Measurements from ENCODE around the gene CLCA2. TPM values are rescaled to one million over a fixed set of nuclear protein-coding genes. Genes with fewer than 3 reads are reported as not detected.
A peak's percentile ranks its signal among the peaks of the same experiment; 100 is the strongest.

CLCA2 gene
- polyA plus RNA-seq, 1 experiment = 0.42 TPM

DNA sequence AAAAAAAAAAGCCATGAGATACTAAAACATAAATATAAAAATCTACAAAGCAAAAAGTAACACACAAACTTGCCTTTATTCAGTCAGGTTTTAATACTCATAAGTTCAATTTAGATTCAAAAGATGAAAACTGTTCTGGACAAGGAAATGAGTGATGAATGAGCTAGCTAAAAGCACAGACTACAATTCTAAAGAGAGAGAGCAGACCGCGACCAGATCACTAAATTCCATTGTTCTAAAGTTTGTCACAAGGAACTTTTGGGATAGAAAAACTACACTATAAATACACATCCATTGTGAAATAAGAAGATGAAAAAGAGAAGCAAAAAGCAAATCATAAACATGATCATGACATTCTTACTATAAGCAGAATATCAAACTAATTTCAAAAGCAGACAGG, 29.6 kb upstream of the CLCA2 start:
- DNase-seq (ENCODE audit: low read depth) = no peak

DNA sequence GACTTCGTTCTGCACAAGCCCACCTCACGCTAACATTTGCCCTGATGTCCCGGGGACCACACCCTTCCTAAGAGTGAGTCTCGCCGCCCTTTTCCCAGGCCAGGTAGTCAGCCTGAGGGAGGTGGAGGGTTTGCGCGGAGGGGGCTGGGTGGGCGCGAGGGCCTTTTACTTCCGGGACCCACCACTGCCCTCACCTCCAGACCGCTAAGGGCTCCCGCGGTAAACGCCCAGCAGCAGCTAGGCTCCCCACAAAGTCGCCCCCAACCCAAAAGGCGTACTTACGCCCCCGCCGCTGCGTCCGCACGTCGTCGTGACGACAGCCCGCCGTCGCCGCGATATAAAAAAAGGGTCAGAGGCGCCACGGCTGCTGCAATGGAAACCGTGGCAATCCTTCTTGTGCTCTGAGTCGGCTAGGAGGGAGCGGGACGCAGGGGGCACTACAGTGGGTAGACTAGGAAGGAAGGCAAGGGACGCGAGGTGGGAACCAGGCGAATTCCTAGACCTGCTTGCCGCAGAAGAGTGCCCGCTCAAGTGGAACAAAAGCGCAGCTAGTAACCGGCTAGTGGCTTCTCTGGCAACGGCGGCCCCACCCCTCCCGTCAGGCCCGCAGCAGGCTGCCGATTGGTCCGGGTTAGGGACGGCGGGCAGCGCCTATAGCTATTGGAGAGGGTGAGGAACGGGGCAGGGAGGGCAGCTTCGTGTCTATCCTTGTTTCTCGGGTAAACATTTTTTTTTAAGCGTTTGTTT, 28.0 kb upstream of the CLCA2 start, which contains the start of gene ODF2L:
ODF2L (minus strand) TSS at position 573 of the 747 bp plus-strand sequence. CDS start 9,296 bp downstream, outside the sequence.
- ChIA-PET POLR2A (interaction anchor here (0.5 kb wide), 1 partner anchor 1075 kb away, joined by 3 read pairs; no protein-coding TSS in a partner anchor), CTCF (interaction anchor here (0.9 to 1.4 kb wide), 4 partner anchors 11 to 933 kb away, joined by 3 to 4 read pairs (median 4); no protein-coding TSS in a partner anchor)
- H3K4me3 ChIP-seq (ENCODE audit: low read depth, low read length) = peak within 1 kb of the TSS; percentile 97
- no peaks in the 10 kb centered on the region for H3K36me3 ChIP-seq (ENCODE audit: control insufficient read depth, insufficient read depth, low read length)
- TF ChIP-seq, protein P1, sequence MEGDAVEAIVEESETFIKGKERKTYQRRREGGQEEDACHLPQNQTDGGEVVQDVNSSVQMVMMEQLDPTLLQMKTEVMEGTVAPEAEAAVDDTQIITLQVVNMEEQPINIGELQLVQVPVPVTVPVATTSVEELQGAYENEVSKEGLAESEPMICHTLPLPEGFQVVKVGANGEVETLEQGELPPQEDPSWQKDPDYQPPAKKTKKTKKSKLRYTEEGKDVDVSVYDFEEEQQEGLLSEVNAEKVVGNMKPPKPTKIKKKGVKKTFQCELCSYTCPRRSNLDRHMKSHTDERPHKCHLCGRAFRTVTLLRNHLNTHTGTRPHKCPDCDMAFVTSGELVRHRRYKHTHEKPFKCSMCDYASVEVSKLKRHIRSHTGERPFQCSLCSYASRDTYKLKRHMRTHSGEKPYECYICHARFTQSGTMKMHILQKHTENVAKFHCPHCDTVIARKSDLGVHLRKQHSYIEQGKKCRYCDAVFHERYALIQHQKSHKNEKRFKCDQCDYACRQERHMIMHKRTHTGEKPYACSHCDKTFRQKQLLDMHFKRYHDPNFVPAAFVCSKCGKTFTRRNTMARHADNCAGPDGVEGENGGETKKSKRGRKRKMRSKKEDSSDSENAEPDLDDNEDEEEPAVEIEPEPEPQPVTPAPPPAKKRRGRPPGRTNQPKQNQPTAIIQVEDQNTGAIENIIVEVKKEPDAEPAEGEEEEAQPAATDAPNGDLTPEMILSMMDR (IDR thresholded peaks at IDR 0.05; ENCODE audit: insufficient read depth, low read depth, low read length) = 0 out of 2 replicates have a peak, but pooled peaks have one; percentile 6
- no peaks in the 10 kb centered on the region for H3K27me3 ChIP-seq (ENCODE audit: control insufficient read depth, insufficient read depth, low read length)
- peak; percentile 22 for DNase-seq (ENCODE audit: low read depth)

More for the DNA sequence above, 29.6 kb upstream of the CLCA2 start:
- H3K27me3 ChIP-seq (ENCODE audit: control insufficient read depth, insufficient read depth, low read length) = no peaks in the 10 kb centered on the region
- ChIA-PET CTCF (interaction anchor here (0.7 to 1.2 kb wide), 2 partner anchors 8 to 10 kb away, joined by 3 to 5 read pairs; no protein-coding TSS in a partner anchor), POLR2A (interaction anchor here (0.7 kb wide), 1 partner anchor 817 kb away, joined by 9 read pairs; no protein-coding TSS in a partner anchor)
- no peaks in the 10 kb centered on the region for H3K36me3 ChIP-seq (ENCODE audit: control insufficient read depth, insufficient read depth, low read length)
- no peak overlapping the region for H3K4me3 ChIP-seq (ENCODE audit: low read depth, low read length)
- TF ChIP-seq, protein P1 (IDR thresholded peaks at IDR 0.05; ENCODE audit: insufficient read depth, low read depth, low read length) = no peak

DNA sequence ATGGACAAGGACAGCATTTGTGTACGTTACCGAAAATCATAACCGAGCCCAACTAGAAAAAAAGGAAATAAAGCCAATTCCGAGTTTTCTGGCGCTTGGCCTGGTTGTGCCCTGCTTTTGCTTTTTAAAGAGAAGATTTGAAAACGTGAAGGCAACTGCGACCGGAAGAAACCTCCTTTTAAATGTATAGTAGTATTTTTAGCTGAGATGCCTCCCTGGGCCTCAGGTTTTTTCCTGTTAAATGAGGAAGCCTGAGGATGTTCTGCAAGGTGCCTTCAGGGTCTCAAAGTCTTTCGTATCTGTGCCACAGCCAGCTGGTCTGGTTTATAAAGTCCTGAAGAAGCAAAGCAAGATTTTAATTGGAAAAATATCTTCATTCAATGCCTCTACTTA, 27.5 kb upstream of the CLCA2 start:
- DNase-seq (ENCODE audit: low read depth) = no peak
- POLR2A ChIA-PET = no interaction called here
- TF ChIP-seq, protein P1 (IDR thresholded peaks at IDR 0.05; ENCODE audit: insufficient read depth, low read depth, low read length) = no peak
- Histone ChIP-seq H3K36me3 (ENCODE audit: control insufficient read depth, insufficient read depth, low read length) (no peaks in the 10 kb centered on the region), H3K4me3 (ENCODE audit: low read depth, low read length) (peak overlapping the region; percentile 97), H3K27me3 (ENCODE audit: control insufficient read depth, insufficient read depth, low read length) (no peaks in the 10 kb centered on the region)
- CTCF ChIA-PET = interaction anchor here (0.9 to 1.4 kb wide), 4 partner anchors 10 to 934 kb away, joined by 3 to 4 read pairs (median 4); no protein-coding TSS in a partner anchor

DNA sequence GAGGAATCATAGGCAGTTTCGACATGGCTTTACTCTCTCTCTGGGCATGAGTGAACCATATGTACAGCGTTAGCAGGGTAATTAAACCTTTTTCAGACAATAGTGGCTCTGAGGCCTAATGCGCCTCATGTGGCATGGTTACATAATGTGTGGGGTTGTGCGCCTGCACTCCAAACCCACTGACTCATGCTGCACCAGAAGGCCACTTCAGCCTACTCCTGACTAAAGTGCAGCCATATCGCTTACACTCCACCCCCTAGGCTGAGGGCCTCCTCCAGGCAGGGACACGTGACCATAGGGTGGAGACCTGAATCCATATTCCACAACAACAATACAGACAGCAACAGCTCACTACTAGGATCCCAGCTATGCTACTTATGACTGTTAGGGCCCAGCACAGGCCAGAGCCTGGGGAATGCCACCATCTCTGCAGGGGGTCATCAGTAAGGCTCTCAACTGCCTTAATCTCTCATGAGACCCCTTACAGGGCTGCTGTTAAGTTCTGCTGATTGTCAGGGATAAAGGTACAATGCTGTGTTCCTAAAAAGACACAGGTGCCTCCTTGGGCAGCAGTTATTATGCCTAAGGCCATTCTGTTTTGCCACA, 14.5 kb upstream of the CLCA2 start:
- POLR2A ChIA-PET = no interaction called here
- CTCF ChIA-PET = interaction anchor here (0.7 to 1.8 kb wide), 3 partner anchors 12 to 98 kb away, joined by 3 to 7 read pairs (median 3); no protein-coding TSS in a partner anchor
- TF ChIP-seq, protein P1 (IDR thresholded peaks at IDR 0.05; ENCODE audit: insufficient read depth, low read depth, low read length) = no peak

DNA sequence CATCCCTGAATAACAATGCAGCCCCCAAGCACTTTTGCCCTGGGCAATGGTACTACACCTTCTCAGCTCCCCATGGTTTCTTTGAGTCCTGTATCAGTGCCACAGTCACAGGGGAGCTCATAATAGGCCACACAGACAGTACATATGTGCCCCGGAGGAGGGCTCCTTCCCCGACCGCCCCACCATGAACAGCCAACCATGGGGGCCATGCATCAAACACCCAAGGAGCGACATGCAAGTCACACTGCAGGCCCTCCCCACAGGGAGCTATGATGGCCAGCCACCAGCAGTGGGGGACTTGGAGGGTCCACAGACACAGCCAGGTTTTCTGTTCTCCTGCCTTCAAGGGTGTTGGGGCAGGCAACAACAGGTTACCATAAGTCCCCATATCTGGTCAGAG, 13.1 kb upstream of the CLCA2 start:
- TF ChIP-seq, protein P1 (IDR thresholded peaks at IDR 0.05; ENCODE audit: insufficient read depth, low read depth, low read length) = no peak
- DNase-seq (ENCODE audit: low read depth) = no peak
- H3K4me3 ChIP-seq (ENCODE audit: low read depth, low read length) = no peak overlapping the region
- CTCF ChIA-PET = no interaction called here
- no peaks in the 10 kb centered on the region for H3K36me3 ChIP-seq (ENCODE audit: control insufficient read depth, insufficient read depth, low read length)
- no peaks in the 10 kb centered on the region for H3K27me3 ChIP-seq (ENCODE audit: control insufficient read depth, insufficient read depth, low read length)
- POLR2A ChIA-PET = no interaction called here

More for the DNA sequence above, 14.5 kb upstream of the CLCA2 start:
- H3K4me3 ChIP-seq (ENCODE audit: low read depth, low read length) = no peak overlapping the region
- no peaks in the 10 kb centered on the region for H3K36me3 ChIP-seq (ENCODE audit: control insufficient read depth, insufficient read depth, low read length)
- H3K27me3 ChIP-seq (ENCODE audit: control insufficient read depth, insufficient read depth, low read length) = no peaks in the 10 kb centered on the region
- no peak for DNase-seq (ENCODE audit: low read depth)
